B cell (primary cell): ENCODE results near the gene VAMP1.

Experiments used
- EZH2 ChIP-seq: IDR thresholded peaks from 2 replicates; pipeline ENCODE4 v1.6.1; 2012; ENCODE audit warnings: borderline replicate concordance, low read depth, mild to moderate bottlenecking, moderate library complexity, low read length; ENCODE audit not compliant: insufficient read depth, poor library complexity, severe bottlenecking
- TF ChIP-seq, protein P1 (sequence below): fragments of 200-600 bp; IDR thresholded peaks from one replicate; pipeline ENCODE4 v1.8.0; 2022; ENCODE audit warnings: antibody characterized with exemption, mild to moderate bottlenecking

DNA sequence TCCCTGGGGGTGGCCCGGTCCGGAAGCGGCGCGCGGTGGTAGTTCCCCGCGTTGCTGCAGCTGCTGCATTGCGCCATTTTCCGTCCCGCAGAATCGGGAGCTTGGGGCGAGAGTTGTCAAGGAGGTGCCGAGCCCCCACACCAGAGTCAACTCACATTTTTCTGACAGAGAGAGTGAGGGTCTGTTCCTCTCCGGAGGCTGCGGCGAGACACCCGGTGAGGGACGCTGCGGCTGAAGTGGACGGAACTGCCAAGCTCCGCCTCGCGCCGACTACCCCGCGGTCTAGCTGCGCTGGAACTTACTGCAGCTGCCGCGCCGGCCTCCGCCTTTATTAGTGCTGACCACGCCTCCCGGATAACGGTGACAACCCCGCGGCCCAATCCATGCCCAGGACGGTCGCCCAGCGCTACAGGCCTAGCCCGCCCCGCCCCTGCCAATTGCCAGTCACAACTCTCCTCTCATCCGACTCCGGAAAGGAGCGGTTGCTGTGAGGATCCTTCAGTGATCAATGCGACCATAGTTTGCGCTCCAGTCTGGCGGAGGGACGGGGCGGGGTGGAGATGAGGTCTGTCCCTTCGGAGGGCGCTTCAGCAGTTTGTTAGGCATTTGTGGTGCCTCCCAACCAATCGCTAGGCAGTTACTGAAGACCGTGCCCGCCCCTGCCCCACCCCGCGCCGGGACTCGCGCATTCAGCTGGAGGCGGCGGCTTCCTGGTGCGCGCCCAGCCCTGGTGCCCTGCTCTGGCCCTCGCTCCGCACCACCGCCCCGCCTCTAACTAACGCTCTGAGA, at the start of gene VAMP1:
- TF ChIP-seq, protein P1, sequence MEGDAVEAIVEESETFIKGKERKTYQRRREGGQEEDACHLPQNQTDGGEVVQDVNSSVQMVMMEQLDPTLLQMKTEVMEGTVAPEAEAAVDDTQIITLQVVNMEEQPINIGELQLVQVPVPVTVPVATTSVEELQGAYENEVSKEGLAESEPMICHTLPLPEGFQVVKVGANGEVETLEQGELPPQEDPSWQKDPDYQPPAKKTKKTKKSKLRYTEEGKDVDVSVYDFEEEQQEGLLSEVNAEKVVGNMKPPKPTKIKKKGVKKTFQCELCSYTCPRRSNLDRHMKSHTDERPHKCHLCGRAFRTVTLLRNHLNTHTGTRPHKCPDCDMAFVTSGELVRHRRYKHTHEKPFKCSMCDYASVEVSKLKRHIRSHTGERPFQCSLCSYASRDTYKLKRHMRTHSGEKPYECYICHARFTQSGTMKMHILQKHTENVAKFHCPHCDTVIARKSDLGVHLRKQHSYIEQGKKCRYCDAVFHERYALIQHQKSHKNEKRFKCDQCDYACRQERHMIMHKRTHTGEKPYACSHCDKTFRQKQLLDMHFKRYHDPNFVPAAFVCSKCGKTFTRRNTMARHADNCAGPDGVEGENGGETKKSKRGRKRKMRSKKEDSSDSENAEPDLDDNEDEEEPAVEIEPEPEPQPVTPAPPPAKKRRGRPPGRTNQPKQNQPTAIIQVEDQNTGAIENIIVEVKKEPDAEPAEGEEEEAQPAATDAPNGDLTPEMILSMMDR = no peak
- TF ChIP-seq EZH2 = no peak
